GM21381 (cell line): ENCODE measurements around the gene LGALS12.
"Not testable (repeated sequence)": the region's sequence is repeated elsewhere in the genome, so short reads cannot be mapped to it uniquely, and the experiment has no call there.

Source experiments
- ATAC-seq: cut with Tn5 transposase; IDR thresholded peaks from one replicate; pipeline ENCODE4 v1.9.1; 2021; ENCODE audit warnings: mild to moderate bottlenecking, moderate library complexity; ENCODE audit not compliant: unreplicated experiment

LGALS12 gene

GRCh38 chr11:63532117-63532516 lies 26.2 kb downstream of the LGALS12 start:
- no peak for ATAC-seq

DNA sequence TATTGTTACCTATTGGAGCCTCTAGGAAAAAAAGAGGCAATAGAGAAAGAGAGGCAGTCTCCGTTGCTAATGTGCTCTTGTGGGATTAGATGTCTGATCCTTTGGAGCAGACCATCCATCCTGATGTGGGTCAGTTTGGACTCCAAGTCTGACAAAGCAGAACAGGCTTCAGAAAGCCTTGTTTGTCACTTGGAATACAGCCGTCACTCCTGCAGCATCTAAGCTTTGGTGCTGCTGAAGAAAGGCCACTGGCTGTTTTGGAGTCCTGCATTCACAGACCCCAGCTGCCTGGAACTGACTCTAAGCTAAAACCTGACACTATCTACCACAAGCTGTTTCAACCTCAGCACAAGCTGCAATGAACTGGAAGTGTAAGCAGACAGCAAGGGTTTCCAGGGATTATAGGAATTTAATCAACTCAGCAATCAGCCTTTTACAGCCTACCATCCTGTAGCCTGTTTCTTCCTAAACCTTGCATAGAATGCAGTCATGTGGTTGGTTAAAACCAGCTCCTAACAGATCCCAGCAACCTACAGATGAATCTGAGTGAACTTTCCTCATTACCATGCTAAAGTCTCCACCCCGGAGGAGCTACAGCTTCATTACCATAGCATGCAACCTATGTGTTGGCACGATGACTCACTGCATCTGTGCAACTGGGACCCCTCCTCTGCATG lies 27.1 kb downstream of the LGALS12 start:
- no peak for ATAC-seq

DNA sequence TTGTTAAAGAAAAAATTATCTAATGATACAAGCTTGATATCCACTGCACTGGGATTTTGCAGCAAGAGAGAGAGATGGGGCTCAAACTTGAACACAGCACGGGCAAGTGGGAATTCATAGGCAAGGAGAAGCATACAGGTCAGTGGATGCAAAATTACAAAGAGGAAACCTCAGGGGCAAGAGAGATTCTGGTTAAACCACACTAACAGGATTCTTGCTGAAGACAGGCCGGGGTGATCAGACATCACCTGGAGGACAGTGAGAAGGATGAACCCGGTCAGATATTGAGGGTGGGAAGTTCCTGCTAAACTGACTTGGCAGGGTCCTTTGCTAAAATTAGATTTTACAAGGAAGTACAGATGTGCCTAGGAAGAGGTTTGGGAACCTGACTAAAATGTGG lies 28.2 kb downstream of the LGALS12 start:
- ATAC-seq, result no peak

DNA sequence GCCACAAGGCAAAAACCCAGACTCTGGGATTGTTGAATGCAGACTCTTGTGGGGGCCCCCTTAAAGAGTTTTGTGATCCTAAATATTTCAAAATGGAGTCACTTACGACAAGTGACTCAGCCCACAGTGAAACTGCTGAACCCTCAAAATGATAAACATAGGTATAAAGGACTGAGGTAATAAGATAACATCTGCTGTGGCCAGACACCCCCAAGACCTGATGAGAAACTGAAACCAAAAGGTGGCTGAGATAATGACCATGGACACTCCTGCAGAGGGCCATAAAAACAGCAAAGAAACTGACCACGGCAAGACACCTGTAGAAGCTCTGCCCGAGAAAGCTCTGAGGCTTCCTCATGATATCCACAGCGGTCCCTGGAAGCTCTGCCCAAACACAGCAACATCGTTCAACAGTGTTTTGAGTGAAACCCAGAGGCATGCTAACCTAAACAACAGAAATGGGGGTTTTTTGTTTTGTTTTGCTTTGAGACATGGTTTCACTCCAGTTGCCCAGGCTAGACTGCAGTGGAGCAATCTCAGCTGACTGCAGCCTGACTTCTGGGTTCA lies 29.1 kb downstream of the LGALS12 start:
- no peak for ATAC-seq

GRCh38 chr11:63535734-63536133 lies 29.9 kb downstream of the LGALS12 start:
- no peak for ATAC-seq

DNA sequence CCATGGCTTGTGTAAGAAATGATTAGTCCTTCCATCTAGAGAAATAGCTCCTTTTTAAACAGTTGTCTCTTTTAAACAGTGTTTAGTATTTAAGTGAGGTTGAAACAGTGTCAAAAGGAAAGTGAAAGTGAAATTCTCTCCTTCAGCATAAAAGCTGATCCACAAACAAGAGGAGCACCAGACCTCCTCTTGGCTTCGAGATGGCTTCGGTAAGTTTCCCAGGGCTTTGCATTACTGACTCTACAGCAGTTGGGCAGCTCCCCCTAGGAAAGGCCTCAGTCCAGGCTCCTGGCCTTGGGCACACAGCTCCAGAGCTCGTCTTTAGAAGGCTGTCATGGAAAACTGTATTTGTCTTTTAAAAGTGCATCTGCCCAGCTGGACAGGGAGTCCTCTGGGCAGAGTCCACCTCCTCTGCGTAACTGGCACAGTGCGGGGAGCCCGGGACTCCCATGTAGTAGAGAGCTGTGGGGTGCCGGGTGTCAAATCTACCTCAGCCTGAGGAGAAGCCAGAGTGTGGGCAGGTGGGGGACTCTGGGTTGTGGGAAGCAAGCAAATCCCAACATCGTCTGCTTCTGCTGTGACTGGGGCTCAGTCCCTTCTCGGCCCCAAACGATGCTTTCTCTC lies 30.9 kb downstream of the LGALS12 start, which contains the start of gene PLAAT4:
PLAAT4 (plus strand) TSS at position 140 of the 624 bp plus-strand sequence; CDS start at position 201, 61 bp downstream.
- ATAC-seq, result peak; percentile 33

GRCh38 chr11:63537293-63538101 lies 31.6 kb downstream of the LGALS12 start:
- ATAC-seq, result peak; percentile 14

- not testable (repeated sequence) for ATAC-seq
Measured at GRCh38 chr11:63542506-63542905, 36.6 kb downstream of the LGALS12 start.

- no peak for ATAC-seq
Measured at GRCh38 chr11:63543711-63544110, 37.8 kb downstream of the LGALS12 start.

- no peak for ATAC-seq
Measured at GRCh38 chr11:63547061-63547460, 41.2 kb downstream of the LGALS12 start.

DNA sequence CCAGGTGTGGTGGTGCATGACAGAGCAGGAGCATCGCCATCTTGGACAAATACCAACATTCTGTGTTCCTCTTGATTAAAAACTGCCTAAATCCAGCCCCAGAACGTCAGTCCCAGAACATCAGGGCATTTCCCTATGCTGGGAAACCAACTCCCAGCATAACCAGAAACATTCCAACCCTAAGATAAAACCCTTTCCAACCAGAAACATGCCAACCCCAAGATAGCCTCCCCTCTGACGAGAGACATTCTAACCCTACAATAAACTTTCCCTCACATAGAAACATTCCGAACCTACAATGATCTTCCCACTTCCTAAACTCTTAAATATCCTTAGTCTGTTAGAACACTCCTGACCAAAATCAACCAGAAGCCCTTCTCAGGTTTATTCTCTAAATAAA lies 42.3 kb downstream of the LGALS12 start:
- no peak for ATAC-seq

DNA sequence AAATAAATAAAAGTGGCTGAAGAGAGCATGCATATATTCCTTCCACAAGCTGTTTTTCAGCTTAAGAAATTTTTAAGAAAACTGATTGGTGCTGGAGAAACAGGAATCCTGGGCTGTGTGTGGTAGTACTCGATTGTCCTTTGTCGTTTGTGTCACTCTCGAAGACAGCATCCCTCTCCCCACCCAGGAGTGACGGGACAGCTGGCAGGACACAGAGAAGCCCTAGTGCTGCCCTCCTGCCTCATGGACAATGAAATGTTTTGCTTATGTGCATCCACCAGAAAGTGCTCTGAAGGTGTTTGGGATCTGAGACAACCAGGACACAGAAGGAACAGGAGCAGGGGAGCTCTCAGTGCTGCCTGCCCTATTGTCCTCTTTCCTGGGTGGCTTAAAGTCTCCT lies 43.5 kb downstream of the LGALS12 start:
- ATAC-seq, result no peak

DNA sequence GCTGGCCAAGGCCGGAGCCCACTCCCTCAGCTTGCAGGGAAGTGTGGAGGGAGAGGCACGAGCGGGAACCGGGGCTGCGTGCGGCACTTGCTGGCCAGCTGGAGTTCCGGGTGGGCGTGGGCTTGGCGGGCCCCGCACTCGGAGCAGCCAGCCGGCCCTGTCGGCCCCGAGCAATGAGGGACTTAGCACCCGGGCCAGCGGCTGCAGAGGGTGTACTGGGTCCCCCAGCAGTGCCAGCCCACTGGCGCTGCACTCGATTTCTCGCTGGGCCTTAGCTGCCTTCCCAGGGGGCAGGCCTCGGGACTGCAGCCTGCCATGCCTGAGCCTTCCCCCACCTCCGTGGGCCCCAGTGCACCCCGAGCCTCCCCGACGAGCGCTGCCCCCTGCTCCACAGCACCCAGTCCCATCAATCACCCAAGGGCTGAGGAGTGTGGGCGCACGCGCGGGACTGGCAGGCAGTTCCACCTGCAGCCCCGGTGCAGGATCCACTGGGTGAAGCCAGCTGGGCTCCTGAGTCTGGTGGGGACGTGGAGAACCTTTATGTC lies 44.3 kb downstream of the LGALS12 start:
- ATAC-seq, result not testable (repeated sequence)

DNA sequence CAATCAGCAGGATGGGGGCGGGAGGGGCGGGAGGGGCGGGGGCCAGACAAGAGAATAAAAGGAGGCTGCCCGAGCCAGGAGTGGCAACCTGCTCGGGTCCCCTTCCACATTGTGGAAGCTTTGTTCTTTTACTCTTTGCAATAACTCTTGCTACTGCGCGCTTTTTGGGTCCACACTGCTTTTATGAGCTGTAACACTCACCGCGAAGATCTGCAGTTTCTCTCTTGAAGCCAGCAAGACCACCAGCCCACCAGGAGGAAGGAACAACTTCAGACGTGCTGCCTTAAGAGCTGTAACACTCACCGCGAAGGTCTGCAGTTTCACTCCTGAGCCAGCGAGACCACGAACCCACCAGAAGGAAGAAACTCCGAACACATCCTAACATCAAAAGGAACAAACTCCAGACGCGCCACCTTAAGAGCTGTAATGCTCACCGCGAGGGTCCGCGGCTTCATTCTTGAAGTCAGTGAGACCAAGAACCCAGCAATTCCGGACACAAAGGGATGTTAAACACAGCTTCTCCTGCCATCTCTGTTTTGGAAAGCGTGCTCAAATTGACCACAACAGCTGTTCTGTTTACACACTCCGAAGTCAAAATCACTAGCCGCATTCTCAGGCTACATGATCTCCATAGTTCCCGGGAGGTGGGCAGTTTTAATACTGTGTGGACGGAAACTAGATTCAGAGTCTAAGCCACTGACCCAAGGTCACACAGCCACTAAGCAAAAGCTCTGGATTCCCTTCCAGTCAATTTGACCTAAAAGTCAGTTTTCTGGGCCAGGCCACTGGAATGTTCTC lies 45.4 kb downstream of the LGALS12 start:
- ATAC-seq, result no peak

- no peak for ATAC-seq
Measured at GRCh38 chr11:63551889-63552266, 46.0 kb downstream of the LGALS12 start.

DNA sequence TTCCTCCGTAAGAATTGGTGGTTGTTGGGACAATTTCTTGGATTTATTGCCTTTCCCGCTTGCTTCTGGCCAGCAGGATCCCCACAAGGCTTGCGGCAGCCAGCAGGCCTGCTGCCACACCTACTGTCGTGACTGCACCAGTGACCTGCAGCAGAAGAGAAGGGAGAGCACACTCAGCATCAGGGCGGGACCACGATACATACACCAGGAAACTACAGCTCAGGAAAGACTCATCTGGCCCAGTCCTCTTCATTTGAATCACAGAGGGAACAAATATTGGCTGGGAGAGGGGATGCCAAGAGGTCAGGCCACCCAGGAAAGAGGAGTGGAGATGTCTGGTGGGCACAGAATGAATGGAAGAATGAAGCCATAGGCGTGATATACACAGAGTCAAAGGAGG lies 47.0 kb downstream of the LGALS12 start:
- no peak for ATAC-seq

DNA sequence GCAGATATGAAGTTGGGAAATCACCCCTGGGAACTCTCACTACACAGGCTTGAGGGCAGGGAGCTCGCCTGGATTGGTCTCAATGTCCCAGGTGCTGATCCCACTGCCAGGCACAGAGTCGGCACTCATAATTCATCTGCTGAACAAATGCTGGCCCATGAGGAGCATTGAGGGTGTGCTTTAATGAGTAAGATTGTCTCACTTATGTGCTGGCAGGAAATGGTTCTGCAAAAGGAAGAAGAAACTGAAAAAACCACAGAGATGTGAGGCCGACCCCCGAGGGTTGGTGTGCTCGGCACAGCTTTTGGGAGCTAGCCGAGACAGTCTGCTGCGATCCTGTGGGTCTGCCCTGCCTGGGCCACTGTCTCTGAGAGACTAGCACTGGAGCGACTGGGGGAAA lies 47.9 kb downstream of the LGALS12 start:
- no peak for ATAC-seq

GRCh38 chr11:63554877-63555223 lies 49.0 kb downstream of the LGALS12 start:
- no peak for ATAC-seq

DNA sequence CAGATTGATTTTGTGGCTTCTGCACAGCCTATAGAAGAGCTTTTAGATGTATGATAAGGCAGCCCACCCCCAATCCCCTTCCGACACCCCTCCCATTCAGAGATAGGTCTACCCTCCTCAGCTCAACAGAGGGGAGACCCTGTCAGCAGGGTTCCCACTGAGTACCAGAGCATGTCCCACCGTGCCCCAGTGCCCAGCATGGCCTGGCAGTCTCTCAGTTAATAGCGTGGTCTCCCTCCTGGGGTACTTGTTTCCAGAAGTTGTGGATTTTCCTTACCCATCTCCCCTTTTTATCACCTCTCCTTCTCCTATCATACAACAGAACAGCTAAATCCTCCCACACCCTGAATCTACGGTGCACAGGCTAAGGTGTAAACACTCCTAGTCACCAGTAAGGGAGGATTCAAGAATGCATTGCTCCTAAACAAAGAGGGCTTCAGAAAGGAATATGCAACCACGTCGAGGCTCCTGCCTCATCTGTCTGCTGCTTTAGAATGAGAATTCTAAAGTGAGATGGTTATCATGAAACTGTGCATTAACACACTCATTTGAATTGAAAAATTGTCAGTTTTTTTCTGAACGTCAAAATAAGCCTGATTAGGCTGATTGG lies 50.6 kb downstream of the LGALS12 start:
- no peak for ATAC-seq

GRCh38 chr11:63557570-63557969 lies 51.7 kb downstream of the LGALS12 start:
- no peak for ATAC-seq
